Measurements from ENCODE around the gene RIOK1.

GRCh38 chr6:7452898-7453297 lies 63.3 kb downstream of the RIOK1 start:
- TF ChIP-seq, protein P1, sequence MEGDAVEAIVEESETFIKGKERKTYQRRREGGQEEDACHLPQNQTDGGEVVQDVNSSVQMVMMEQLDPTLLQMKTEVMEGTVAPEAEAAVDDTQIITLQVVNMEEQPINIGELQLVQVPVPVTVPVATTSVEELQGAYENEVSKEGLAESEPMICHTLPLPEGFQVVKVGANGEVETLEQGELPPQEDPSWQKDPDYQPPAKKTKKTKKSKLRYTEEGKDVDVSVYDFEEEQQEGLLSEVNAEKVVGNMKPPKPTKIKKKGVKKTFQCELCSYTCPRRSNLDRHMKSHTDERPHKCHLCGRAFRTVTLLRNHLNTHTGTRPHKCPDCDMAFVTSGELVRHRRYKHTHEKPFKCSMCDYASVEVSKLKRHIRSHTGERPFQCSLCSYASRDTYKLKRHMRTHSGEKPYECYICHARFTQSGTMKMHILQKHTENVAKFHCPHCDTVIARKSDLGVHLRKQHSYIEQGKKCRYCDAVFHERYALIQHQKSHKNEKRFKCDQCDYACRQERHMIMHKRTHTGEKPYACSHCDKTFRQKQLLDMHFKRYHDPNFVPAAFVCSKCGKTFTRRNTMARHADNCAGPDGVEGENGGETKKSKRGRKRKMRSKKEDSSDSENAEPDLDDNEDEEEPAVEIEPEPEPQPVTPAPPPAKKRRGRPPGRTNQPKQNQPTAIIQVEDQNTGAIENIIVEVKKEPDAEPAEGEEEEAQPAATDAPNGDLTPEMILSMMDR (IDR thresholded peaks at IDR 0.05): no peak
- no peak for TF ChIP-seq ZFX (IDR thresholded peaks at IDR 0.05; ENCODE audit: borderline replicate concordance)
